ENCODE data around the gene AGPAT2.

The AGPAT2 gene

GRCh38 chr9:136664000-136664915 is 23.0 kb downstream of the AGPAT2 start:
- no peak for DNase-seq (ENCODE audit: low read depth in 1 of 2, low spot score in 1 of 2)

- DNase-seq (ENCODE audit: low read depth in 1 of 2, low spot score in 1 of 2), result no peak
Measured at GRCh38 chr9:136662656-136663581, 24.3 kb downstream of the AGPAT2 start, which contains the start of gene EGFL7. EGFL7 (plus strand) TSS chr9:136662916; CDS start chr9:136668283, 5,367 bp downstream.

GRCh38 chr9:136662326-136662655 is 25.0 kb downstream of the AGPAT2 start:
- DNase-seq (ENCODE audit: low read depth in 1 of 2, low spot score in 1 of 2), result no peak

GRCh38 chr9:136661641-136662325 is 25.5 kb downstream of the AGPAT2 start:
- no peak for DNase-seq (ENCODE audit: low read depth in 1 of 2, low spot score in 1 of 2)

GRCh38 chr9:136660971-136661550 is 26.2 kb downstream of the AGPAT2 start:
- DNase-seq (ENCODE audit: low read depth in 1 of 2, low spot score in 1 of 2), result no peak

GRCh38 chr9:136659861-136660784 is 27.1 kb downstream of the AGPAT2 start:
- DNase-seq (ENCODE audit: low read depth in 1 of 2, low spot score in 1 of 2), result no peak

GRCh38 chr9:136658849-136659535 is 28.3 kb downstream of the AGPAT2 start:
- DNase-seq (ENCODE audit: low read depth in 1 of 2, low spot score in 1 of 2), result no peak

GRCh38 chr9:136657974-136658848 is 29.0 kb downstream of the AGPAT2 start:
- DNase-seq (ENCODE audit: low read depth in 1 of 2, low spot score in 1 of 2), result no peak

- DNase-seq (ENCODE audit: low read depth in 1 of 2, low spot score in 1 of 2), result no peak
Measured at GRCh38 chr9:136656795-136657611, 30.3 kb downstream of the AGPAT2 start.

- no peak for DNase-seq (ENCODE audit: low read depth in 1 of 2, low spot score in 1 of 2)
Measured at GRCh38 chr9:136656183-136656738, 31.0 kb downstream of the AGPAT2 start.

GRCh38 chr9:136655536-136656182 is 31.6 kb downstream of the AGPAT2 start:
- DNase-seq (ENCODE audit: low read depth in 1 of 2, low spot score in 1 of 2), result no peak

- DNase-seq (ENCODE audit: low read depth in 1 of 2, low spot score in 1 of 2), result no peak
Measured at GRCh38 chr9:136654820-136655535, 32.3 kb downstream of the AGPAT2 start.

- DNase-seq (ENCODE audit: low read depth in 1 of 2, low spot score in 1 of 2), result no peak
Measured at GRCh38 chr9:136653323-136654079, 33.8 kb downstream of the AGPAT2 start.

- DNase-seq (ENCODE audit: low read depth in 1 of 2, low spot score in 1 of 2), result no peak
Measured at GRCh38 chr9:136651860-136652259, 35.4 kb downstream of the AGPAT2 start.

- no peak for DNase-seq (ENCODE audit: low read depth in 1 of 2, low spot score in 1 of 2)
Measured at GRCh38 chr9:136650648-136651047, 36.6 kb downstream of the AGPAT2 start.
